22Rv1 (cell line): Measurements from ENCODE around the gene LSM4.
A peak's percentile ranks its signal among the peaks of the same experiment; 100 is the strongest.

ENCODE experiments used
- H3K27ac ChIP-seq: fragments of 450-650 bp; 2 replicates; pipeline ENCODE4 v1.5.1; 2017
- CTCF ChIP-seq: fragments of 450-650 bp; IDR thresholded peaks from 2 replicates; pipeline ENCODE4 v1.5.1; 2017; ENCODE audit warnings: mild to moderate bottlenecking
- ZFX ChIP-seq: fragments of 450-650 bp; IDR thresholded peaks from 2 replicates; pipeline ENCODE4 v1.6.1; 2017; ENCODE audit warnings: antibody characterized with exemption, borderline replicate concordance

LSM4 gene

GRCh38 chr19:18295034-18295451, 27.8 kb downstream of the LSM4 start:
- H3K27ac ChIP-seq: no peak overlapping the region
- TF ChIP-seq ZFX (no peak), CTCF (no peak)

- no peak overlapping the region for H3K27ac ChIP-seq
- TF ChIP-seq ZFX (no peak), CTCF (no peak)
Measured at GRCh38 chr19:18294467-18294864, 28.4 kb downstream of the LSM4 start.

- peak overlapping the region; percentile 75 for H3K27ac ChIP-seq
- TF ChIP-seq CTCF: no peak
- no peak for TF ChIP-seq ZFX
Measured at GRCh38 chr19:18293642-18294466, 29.0 kb downstream of the LSM4 start.

GRCh38 chr19:18292810-18293641, 29.9 kb downstream of the LSM4 start:
- H3K27ac ChIP-seq: peak overlapping the region; percentile 75
- TF ChIP-seq CTCF: no peak; the same call in 1 of the 2 replicates
- no peak for TF ChIP-seq ZFX

GRCh38 chr19:18292462-18292809, 30.4 kb downstream of the LSM4 start:
- H3K27ac ChIP-seq: peak overlapping the region; percentile 75
- TF ChIP-seq ZFX (no peak), CTCF (no peak)

GRCh38 chr19:18291590-18292461, 31.1 kb downstream of the LSM4 start:
- peak overlapping the region; percentile 75 for H3K27ac ChIP-seq
- TF ChIP-seq CTCF (no peak), ZFX (no peak)
